ENCODE measurements around the gene B4GALT2. TPM values are rescaled to one million over a fixed set of nuclear protein-coding genes. Genes with fewer than 3 reads are reported as not detected.
A peak's percentile ranks its signal among the peaks of the same experiment; 100 is the strongest.

Gene B4GALT2
- total RNA-seq, 2 donors from 2014 or later, result 62.7 to 72.7 TPM

DNA sequence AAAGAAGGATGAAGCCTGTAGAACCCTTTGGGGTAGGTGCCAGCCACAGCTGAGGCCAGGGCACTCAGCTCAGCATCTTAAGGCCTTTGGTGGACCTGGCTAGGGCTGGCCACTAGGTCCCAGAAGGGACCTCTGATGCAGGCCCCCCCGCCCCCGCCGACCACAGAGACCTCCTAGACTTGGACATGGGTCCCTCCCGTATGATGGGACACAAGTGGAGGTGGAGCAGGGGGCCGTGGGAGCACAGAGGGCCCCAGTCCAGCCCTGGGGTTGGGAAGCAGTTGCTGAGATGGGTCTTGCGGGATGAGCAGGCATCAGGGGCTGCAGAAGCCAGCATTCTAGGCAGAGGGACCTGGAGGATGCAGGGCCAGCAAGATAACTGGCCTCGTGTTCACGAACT, 3.2 kb downstream of the B4GALT2 start:
- WGBS, 2 experiments (ENCODE audit: insufficient coverage in 1 of 2, insufficient read length in 1 of 2), result 95 to 96% methylated on average over 7 to 8 of the region's 8 CpGs
- Mint-ChIP-seq H3K36me3 (ENCODE audit: low read depth) (peaks cover 35% of the 10 kb centered on the region), H3K9me3 (no peaks in the 10 kb centered on the region), H3K27ac (no peak overlapping the region), H3K4me1 (peaks cover 28% of the 10 kb centered on the region), H3K4me3 (no peak overlapping the region), H3K27me3 (ENCODE audit: insufficient read depth) (no peaks in the 10 kb centered on the region)
- H3K36me3 ChIP-seq (ENCODE audit: control insufficient read depth, insufficient read depth, low read length), result peaks cover 21% of the 10 kb centered on the region
- no peak overlapping the region for H3K4me3 ChIP-seq (ENCODE audit: low read length)
- H3K4me1 ChIP-seq (ENCODE audit: control insufficient read depth, insufficient read depth, low read length), result peaks cover 4% of the 10 kb centered on the region
- DNase-seq, result no peak
- TF ChIP-seq, protein P1, sequence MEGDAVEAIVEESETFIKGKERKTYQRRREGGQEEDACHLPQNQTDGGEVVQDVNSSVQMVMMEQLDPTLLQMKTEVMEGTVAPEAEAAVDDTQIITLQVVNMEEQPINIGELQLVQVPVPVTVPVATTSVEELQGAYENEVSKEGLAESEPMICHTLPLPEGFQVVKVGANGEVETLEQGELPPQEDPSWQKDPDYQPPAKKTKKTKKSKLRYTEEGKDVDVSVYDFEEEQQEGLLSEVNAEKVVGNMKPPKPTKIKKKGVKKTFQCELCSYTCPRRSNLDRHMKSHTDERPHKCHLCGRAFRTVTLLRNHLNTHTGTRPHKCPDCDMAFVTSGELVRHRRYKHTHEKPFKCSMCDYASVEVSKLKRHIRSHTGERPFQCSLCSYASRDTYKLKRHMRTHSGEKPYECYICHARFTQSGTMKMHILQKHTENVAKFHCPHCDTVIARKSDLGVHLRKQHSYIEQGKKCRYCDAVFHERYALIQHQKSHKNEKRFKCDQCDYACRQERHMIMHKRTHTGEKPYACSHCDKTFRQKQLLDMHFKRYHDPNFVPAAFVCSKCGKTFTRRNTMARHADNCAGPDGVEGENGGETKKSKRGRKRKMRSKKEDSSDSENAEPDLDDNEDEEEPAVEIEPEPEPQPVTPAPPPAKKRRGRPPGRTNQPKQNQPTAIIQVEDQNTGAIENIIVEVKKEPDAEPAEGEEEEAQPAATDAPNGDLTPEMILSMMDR (conservative IDR thresholded peaks at IDR 0.05), result no peak
- no peak overlapping the region for H3K9ac ChIP-seq (ENCODE audit: extremely low read depth, low read length, poor library complexity, severe bottlenecking)
- no peak overlapping the region for H3K27ac ChIP-seq (ENCODE audit: low read depth, low read length)
- no peaks in the 10 kb centered on the region for H3K27me3 ChIP-seq (ENCODE audit: control insufficient read depth, insufficient read depth, low read length, poor library complexity, severe bottlenecking)
- no peaks in the 10 kb centered on the region for H3K9me3 ChIP-seq (ENCODE audit: control insufficient read depth, low read length)

DNA sequence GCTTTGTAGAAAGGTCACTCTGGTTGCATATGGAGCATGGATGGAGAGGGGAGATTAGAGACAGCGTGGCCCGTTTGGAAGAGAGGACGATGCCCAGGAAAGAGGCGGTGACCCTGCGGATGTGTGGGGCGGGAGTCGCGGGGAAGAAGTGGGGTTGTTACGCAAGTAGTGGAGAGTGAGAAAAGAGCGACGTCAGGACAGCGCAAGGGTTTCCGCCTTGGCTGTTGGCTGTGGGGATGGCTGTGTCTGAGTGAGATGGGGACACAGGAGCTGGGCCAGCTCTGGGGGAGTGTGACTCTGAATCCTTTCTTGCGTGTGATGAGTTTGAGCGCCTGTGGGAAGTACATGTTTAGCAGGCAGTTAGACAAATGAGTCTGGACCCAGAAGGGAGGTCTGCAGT, 3.8 kb downstream of the B4GALT2 start:
- H3K27me3 Mint-ChIP-seq (ENCODE audit: insufficient read depth), result no peaks in the 10 kb centered on the region
- H3K4me3 Mint-ChIP-seq, result no peak overlapping the region

DNA sequence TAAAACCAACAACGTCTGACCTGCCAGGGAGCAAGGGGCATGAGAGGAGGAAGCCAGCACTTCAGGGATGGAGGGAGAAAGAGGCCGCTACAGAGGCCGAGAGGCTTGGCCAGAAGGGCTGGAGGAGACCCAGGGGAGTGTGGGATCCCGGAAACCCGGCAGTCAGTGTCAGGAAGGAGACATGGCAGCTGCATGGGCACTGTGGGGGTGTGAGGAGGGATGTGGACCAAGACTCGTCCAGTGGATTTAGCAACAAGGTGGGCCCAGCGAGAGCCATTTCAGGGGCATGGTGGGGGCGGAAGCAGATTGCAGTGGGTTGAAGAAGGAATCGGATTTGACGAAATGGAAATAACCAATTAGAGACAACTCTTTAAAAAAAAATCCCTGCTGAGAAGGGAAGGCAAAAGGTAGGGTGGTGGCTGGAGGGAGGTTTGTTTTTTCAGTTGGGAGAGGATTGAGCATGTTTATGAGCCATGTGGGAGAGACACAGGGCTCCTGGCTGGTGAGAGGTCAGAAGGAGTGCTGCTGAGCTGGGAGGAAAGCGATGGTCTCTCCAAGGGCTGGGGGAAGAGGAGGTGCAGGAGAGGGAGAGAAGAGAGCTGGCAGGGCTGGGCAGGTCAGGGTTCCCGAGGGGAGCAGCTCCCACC, 4.4 kb downstream of the B4GALT2 start:
- H3K4me1 ChIP-seq (ENCODE audit: control insufficient read depth, insufficient read depth, low read length), result peaks cover 4% of the 10 kb centered on the region
- Mint-ChIP-seq H3K4me1 (peaks cover 31% of the 10 kb centered on the region), H3K4me3 (no peak overlapping the region), H3K9me3 (no peaks in the 10 kb centered on the region), H3K27ac (peak overlapping the region; percentile 2), H3K27me3 (ENCODE audit: insufficient read depth) (no peaks in the 10 kb centered on the region), H3K36me3 (ENCODE audit: low read depth) (peaks cover 26% of the 10 kb centered on the region)
- H3K4me3 ChIP-seq (ENCODE audit: low read length), result no peak overlapping the region
- no peaks in the 10 kb centered on the region for H3K9me3 ChIP-seq (ENCODE audit: control insufficient read depth, low read length)
- no peaks in the 10 kb centered on the region for H3K27me3 ChIP-seq (ENCODE audit: control insufficient read depth, insufficient read depth, low read length, poor library complexity, severe bottlenecking)
- DNase-seq, result no peak
- H3K27ac ChIP-seq (ENCODE audit: low read depth, low read length), result no peak overlapping the region
- peaks cover 16% of the 10 kb centered on the region for H3K36me3 ChIP-seq (ENCODE audit: control insufficient read depth, insufficient read depth, low read length)
- 93 to 97% methylated on average over 7 to 12 of the region's 12 CpGs for WGBS, 2 experiments (ENCODE audit: insufficient coverage in 1 of 2, insufficient read length in 1 of 2)
- no peak overlapping the region for H3K9ac ChIP-seq (ENCODE audit: extremely low read depth, low read length, poor library complexity, severe bottlenecking)
- TF ChIP-seq, protein P1 (conservative IDR thresholded peaks at IDR 0.05), result no peak

More for the DNA sequence above, 3.8 kb downstream of the B4GALT2 start:
- no peak overlapping the region for H3K4me3 ChIP-seq (ENCODE audit: low read length)
- peaks cover 4% of the 10 kb centered on the region for H3K4me1 ChIP-seq (ENCODE audit: control insufficient read depth, insufficient read depth, low read length)
- H3K4me1 Mint-ChIP-seq, result peaks cover 33% of the 10 kb centered on the region
- H3K27me3 ChIP-seq (ENCODE audit: control insufficient read depth, insufficient read depth, low read length, poor library complexity, severe bottlenecking), result no peaks in the 10 kb centered on the region
- no peak for DNase-seq
- no peak overlapping the region for H3K9ac ChIP-seq (ENCODE audit: extremely low read depth, low read length, poor library complexity, severe bottlenecking)
- H3K27ac ChIP-seq (ENCODE audit: low read depth, low read length), result no peak overlapping the region
- no peaks in the 10 kb centered on the region for H3K9me3 Mint-ChIP-seq
- TF ChIP-seq, protein P1 (conservative IDR thresholded peaks at IDR 0.05), result no peak
- H3K36me3 Mint-ChIP-seq (ENCODE audit: low read depth), result peaks cover 29% of the 10 kb centered on the region
- WGBS, 2 experiments (ENCODE audit: insufficient coverage in 1 of 2, insufficient read length in 1 of 2), result 89 to 93% methylated on average over 7 to 15 of the region's 15 CpGs
- H3K9me3 ChIP-seq (ENCODE audit: control insufficient read depth, low read length), result no peaks in the 10 kb centered on the region
- peaks cover 18% of the 10 kb centered on the region for H3K36me3 ChIP-seq (ENCODE audit: control insufficient read depth, insufficient read depth, low read length)
- no peak overlapping the region for H3K27ac Mint-ChIP-seq

All from endodermal cell (in vitro differentiated cells).